ENCODE data around the gene DMD.
A peak's percentile ranks its signal among the peaks of the same experiment; 100 is the strongest.

The DMD gene

GRCh38 chrX:31449081-31449480 lies 1762.3 kb downstream of the DMD start:
- no peak for TF ChIP-seq MYC (IDR thresholded peaks at IDR 0.05; ENCODE audit: low read depth, low read length)
- no peak for TF ChIP-seq CTCF (IDR thresholded peaks at IDR 0.05; ENCODE audit: low read depth, low read length)
- TF ChIP-seq MAX (IDR thresholded peaks at IDR 0.05; ENCODE audit: low read depth, low read length): no peak
- no peak for TF ChIP-seq POLR2A (IDR thresholded peaks at IDR 0.05; ENCODE audit: extremely low read depth, insufficient read length)
- no peak for DNase-seq (ENCODE audit: low read depth)
- H3K4me3 ChIP-seq (ENCODE audit: low read depth, low read length): no peak overlapping the region

GRCh38 chrX:31445542-31445941 lies 1765.8 kb downstream of the DMD start:
- no peak overlapping the region for H3K4me3 ChIP-seq (ENCODE audit: low read depth, low read length)
- TF ChIP-seq MYC (IDR thresholded peaks at IDR 0.05; ENCODE audit: low read depth, low read length) (no peak), POLR2A (IDR thresholded peaks at IDR 0.05; ENCODE audit: extremely low read depth, insufficient read length) (no peak), CTCF (IDR thresholded peaks at IDR 0.05; ENCODE audit: low read depth, low read length) (no peak)

GRCh38 chrX:31443654-31444053 lies 1767.7 kb downstream of the DMD start:
- TF ChIP-seq CTCF (IDR thresholded peaks at IDR 0.05; ENCODE audit: low read depth, low read length): no peak
- no peak for TF ChIP-seq MYC (IDR thresholded peaks at IDR 0.05; ENCODE audit: low read depth, low read length)
- TF ChIP-seq POLR2A (IDR thresholded peaks at IDR 0.05; ENCODE audit: extremely low read depth, insufficient read length): no peak
- TF ChIP-seq MAX (IDR thresholded peaks at IDR 0.05; ENCODE audit: low read depth, low read length): no peak
- H3K4me3 ChIP-seq (ENCODE audit: low read depth, low read length): no peak overlapping the region
- no peak for DNase-seq (ENCODE audit: low read depth)

More at GRCh38 chrX:31445542-31445941, 1765.8 kb downstream of the DMD start:
- peak; percentile 1 for DNase-seq (ENCODE audit: low read depth)

- no peak for DNase-seq (ENCODE audit: low read depth)
- H3K4me3 ChIP-seq (ENCODE audit: low read depth, low read length): no peak overlapping the region
- TF ChIP-seq MYC (IDR thresholded peaks at IDR 0.05; ENCODE audit: low read depth, low read length) (no peak), CTCF (IDR thresholded peaks at IDR 0.05; ENCODE audit: low read depth, low read length) (no peak), MAX (IDR thresholded peaks at IDR 0.05; ENCODE audit: low read depth, low read length) (no peak), POLR2A (IDR thresholded peaks at IDR 0.05; ENCODE audit: extremely low read depth, insufficient read length) (no peak)
Observed at GRCh38 chrX:31440546-31440945, 1770.8 kb downstream of the DMD start.

GRCh38 chrX:31436424-31436823 lies 1774.9 kb downstream of the DMD start:
- TF ChIP-seq CTCF (IDR thresholded peaks at IDR 0.05; ENCODE audit: low read depth, low read length): no peak
- no peak for TF ChIP-seq MYC (IDR thresholded peaks at IDR 0.05; ENCODE audit: low read depth, low read length)
- no peak for TF ChIP-seq MAX (IDR thresholded peaks at IDR 0.05; ENCODE audit: low read depth, low read length)
- no peak for TF ChIP-seq POLR2A (IDR thresholded peaks at IDR 0.05; ENCODE audit: extremely low read depth, insufficient read length)
- H3K4me3 ChIP-seq (ENCODE audit: low read depth, low read length): no peak overlapping the region
- no peak for DNase-seq (ENCODE audit: low read depth)

- TF ChIP-seq POLR2A (IDR thresholded peaks at IDR 0.05; ENCODE audit: extremely low read depth, insufficient read length) (no peak), MAX (IDR thresholded peaks at IDR 0.05; ENCODE audit: low read depth, low read length) (no peak), CTCF (IDR thresholded peaks at IDR 0.05; ENCODE audit: low read depth, low read length) (no peak), MYC (IDR thresholded peaks at IDR 0.05; ENCODE audit: low read depth, low read length) (no peak)
- H3K4me3 ChIP-seq (ENCODE audit: low read depth, low read length): no peak overlapping the region
Observed at GRCh38 chrX:31435592-31435991, 1775.8 kb downstream of the DMD start.

More at GRCh38 chrX:31435592-31435991, 1775.8 kb downstream of the DMD start:
- no peak for DNase-seq (ENCODE audit: low read depth)

Data from NB4 (cell line).